Mammary epithelial cell (primary cell): Measurements from ENCODE around the gene ADAMTS9.

Experiments
- CTCF ChIP-seq, 2 donors: IDR thresholded peaks in 1 of 2; conservative IDR thresholded peaks in 1 of 2; 2 replicates each; pipeline ENCODE4 v1.5.1; 2011 to 2012; ENCODE audit warnings: inconsistent platforms in 2 of 2, low read length in 2 of 2, mild to moderate bottlenecking in 2 of 2, control low read depth in 1 of 2, low read depth in 1 of 2; ENCODE audit not compliant: insufficient read depth in 1 of 2; ENCODE audit errors: extremely low read depth in 1 of 2
- EZH2 ChIP-seq: IDR thresholded peaks from 2 replicates; pipeline ENCODE4 v1.6.1; 2012; ENCODE audit warnings: low read length, inconsistent platforms, borderline replicate concordance

DNA sequence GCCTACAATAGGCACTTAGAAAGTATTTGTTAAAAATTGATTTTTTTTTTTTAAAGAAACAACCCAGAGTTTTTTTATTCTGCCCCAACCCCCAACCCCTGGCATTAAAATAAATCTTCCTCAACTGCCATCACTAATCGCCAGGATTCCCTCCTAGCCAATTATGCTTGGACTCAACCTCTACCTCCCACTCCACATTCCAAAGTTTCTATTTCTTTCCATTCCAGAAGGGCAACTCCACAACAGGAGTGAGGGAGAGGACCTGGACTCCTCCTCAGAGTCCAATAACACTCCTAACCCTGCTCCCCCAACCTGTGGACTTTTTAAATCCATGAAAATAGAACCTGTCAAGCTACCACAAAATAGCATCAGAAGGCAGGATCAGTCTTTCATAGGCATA, 99.4 kb downstream of the ADAMTS9 start:
- TF ChIP-seq CTCF (conservative IDR thresholded peaks at IDR 0.05 in 1 of 2, IDR thresholded peaks at IDR 0.05 in 1 of 2; ENCODE audit: extremely low read depth in 1 of 2, insufficient read depth in 1 of 2, low read depth in 1 of 2, low read length in 2 of 2) (no peak), EZH2 (no peak)
